Peyer's patch (tissue), 4 donors: ENCODE measurements around the gene FGF1.

Experiments used
- POLR2A ChIP-seq, 2 donors: fragments of 450-650 bp; IDR thresholded peaks; one replicate each; pipeline ENCODE4 v1.5.1; 2017; ENCODE audit warnings: antibody characterized with exemption in 2 of 2, mild to moderate bottlenecking in 2 of 2, moderate library complexity in 2 of 2
- TF ChIP-seq, protein P1 (sequence below), 6 experiments: fragments of 450-650 bp in 4 of 6; fragments of 200-600 bp in 2 of 6; sonication (generic) in 1 of 6; IDR thresholded peaks; one replicate each; pipeline ENCODE4 v1.5.1; 2017 to 2019; ENCODE audit warnings: antibody characterized with exemption in 6 of 6, mild to moderate bottlenecking in 3 of 6, moderate library complexity in 1 of 6

DNA sequence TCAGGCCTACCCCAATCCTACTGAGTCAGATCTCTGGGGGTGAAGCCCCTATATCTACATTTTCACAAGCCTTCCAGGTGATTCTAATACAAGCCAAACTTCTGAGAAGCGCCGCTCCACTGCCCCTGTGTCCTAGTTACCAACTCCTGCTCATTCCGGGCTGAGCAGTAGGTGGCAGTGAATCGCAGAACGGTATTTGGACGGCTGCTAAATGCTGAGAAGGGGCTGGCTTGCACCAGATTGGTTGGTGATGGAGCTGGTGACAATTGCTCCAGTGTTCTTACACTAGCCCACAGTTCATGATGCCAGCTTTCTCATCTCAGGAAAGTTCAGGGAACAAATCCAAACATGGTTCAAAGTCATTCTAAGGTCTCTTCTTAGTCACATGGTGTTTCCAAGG lies 31.1 kb upstream of the FGF1 start:
- TF ChIP-seq POLR2A (IDR thresholded peaks at IDR 0.05): no peak
- TF ChIP-seq, protein P1, sequence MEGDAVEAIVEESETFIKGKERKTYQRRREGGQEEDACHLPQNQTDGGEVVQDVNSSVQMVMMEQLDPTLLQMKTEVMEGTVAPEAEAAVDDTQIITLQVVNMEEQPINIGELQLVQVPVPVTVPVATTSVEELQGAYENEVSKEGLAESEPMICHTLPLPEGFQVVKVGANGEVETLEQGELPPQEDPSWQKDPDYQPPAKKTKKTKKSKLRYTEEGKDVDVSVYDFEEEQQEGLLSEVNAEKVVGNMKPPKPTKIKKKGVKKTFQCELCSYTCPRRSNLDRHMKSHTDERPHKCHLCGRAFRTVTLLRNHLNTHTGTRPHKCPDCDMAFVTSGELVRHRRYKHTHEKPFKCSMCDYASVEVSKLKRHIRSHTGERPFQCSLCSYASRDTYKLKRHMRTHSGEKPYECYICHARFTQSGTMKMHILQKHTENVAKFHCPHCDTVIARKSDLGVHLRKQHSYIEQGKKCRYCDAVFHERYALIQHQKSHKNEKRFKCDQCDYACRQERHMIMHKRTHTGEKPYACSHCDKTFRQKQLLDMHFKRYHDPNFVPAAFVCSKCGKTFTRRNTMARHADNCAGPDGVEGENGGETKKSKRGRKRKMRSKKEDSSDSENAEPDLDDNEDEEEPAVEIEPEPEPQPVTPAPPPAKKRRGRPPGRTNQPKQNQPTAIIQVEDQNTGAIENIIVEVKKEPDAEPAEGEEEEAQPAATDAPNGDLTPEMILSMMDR (IDR thresholded peaks at IDR 0.05): peak in 4 of 6 experiments; percentile 25 to 44 (median 40)
